DOHH2 (cell line): Measurements from ENCODE around the gene CBLB.

Source experiments
- H3F3A ChIP-seq: fragments of 200-600 bp; sonication (generic), shearing (Covaris generic); 2 replicates; pipeline ENCODE4 v1.6.0; 2016; ENCODE audit warnings: antibody characterized with exemption, mild to moderate bottlenecking; ENCODE audit not compliant: control insufficient read depth, insufficient read depth
- H3K27ac ChIP-seq: fragments of 200-600 bp; sonication (generic); 2 replicates; pipeline ENCODE4 v1.5.1; 2014; ENCODE audit warnings: low read depth, mild to moderate bottlenecking, low read length, moderate library complexity
- H3K27me3 ChIP-seq: fragments of 200-600 bp; sonication (generic); 2 replicates; pipeline ENCODE4 v1.6.1; 2014; ENCODE audit warnings: mild to moderate bottlenecking, low read length, mixed read lengths; ENCODE audit not compliant: control insufficient read depth
- H3K36me3 ChIP-seq: fragments of 200-600 bp; sonication (generic); 2 replicates; pipeline ENCODE4 v1.6.1; 2014; ENCODE audit warnings: mild to moderate bottlenecking, low read length, moderate library complexity, mixed read lengths; ENCODE audit not compliant: control insufficient read depth
- H3K4me1 ChIP-seq: fragments of 200-600 bp; sonication (generic); 2 replicates; pipeline ENCODE4 v1.6.1; 2014; ENCODE audit warnings: mild to moderate bottlenecking, low read length, mixed read lengths; ENCODE audit not compliant: control insufficient read depth
- H3K4me2 ChIP-seq: fragments of 200-600 bp; sonication (generic); 2 replicates; pipeline ENCODE4 v1.6.0; 2014; ENCODE audit warnings: mild to moderate bottlenecking, low read length, moderate library complexity
- H3K4me3 ChIP-seq: fragments of 200-600 bp; sonication (generic); 2 replicates; pipeline ENCODE4 v1.5.1; 2014; ENCODE audit warnings: mild to moderate bottlenecking, low read length, mixed read lengths
- H3K79me2 ChIP-seq: fragments of 200-600 bp; sonication (generic); 2 replicates; pipeline ENCODE4 v1.6.1; 2014; ENCODE audit warnings: mild to moderate bottlenecking, low read length, mixed read lengths; ENCODE audit not compliant: control insufficient read depth
- H3K9me2 ChIP-seq: fragments of 200-600 bp; sonication (generic); replicated peaks from 2 replicates; pipeline ENCODE4 v1.6.1; 2014; ENCODE audit warnings: mild to moderate bottlenecking, low read length, mixed read lengths; ENCODE audit not compliant: control insufficient read depth
- H3K9me3 ChIP-seq: fragments of 200-600 bp; sonication (generic); 2 replicates; pipeline ENCODE4 v1.6.1; 2014; ENCODE audit warnings: antibody characterized with exemption, low read length, mixed read lengths; ENCODE audit not compliant: control insufficient read depth, insufficient read depth
- H4K20me1 ChIP-seq: fragments of 200-600 bp; sonication (generic); 2 replicates; pipeline ENCODE4 v1.6.0; 2014; ENCODE audit warnings: low read depth, mild to moderate bottlenecking, antibody characterized with exemption, low read length, moderate library complexity; ENCODE audit not compliant: control insufficient read depth, insufficient read depth
- CTCF ChIP-seq: fragments of 200-600 bp; sonication (generic); IDR thresholded peaks from one replicate; pipeline ENCODE4 v1.5.1; 2014; ENCODE audit warnings: antibody characterized with exemption, mild to moderate bottlenecking, low read depth, low read length; ENCODE audit not compliant: poor library complexity, severe bottlenecking
- EZH2phosphoT487 ChIP-seq: fragments of 200-600 bp; sonication (generic); IDR thresholded peaks from 2 replicates; pipeline ENCODE4 v1.6.1; 2017; ENCODE audit warnings: borderline replicate concordance, mild to moderate bottlenecking, antibody characterized with exemption, low read length, moderate library complexity, mixed read lengths

Gene CBLB

GRCh38 chr3:105653166-105653565 is 215.6 kb downstream of the CBLB start:
- Histone ChIP-seq H3K79me2 (no peaks in the 10 kb centered on the region), H4K20me1 (no peaks in the 10 kb centered on the region), H3F3A (no peaks in the 10 kb centered on the region), H3K4me2 (no peak overlapping the region), H3K36me3 (peaks cover 2% of the 10 kb centered on the region; the same call in 1 of the 2 replicates), H3K9me3 (no peaks in the 10 kb centered on the region), H3K27ac (no peak overlapping the region), H3K4me3 (no peak overlapping the region), H3K27me3 (no peaks in the 10 kb centered on the region), H3K9me2 (no peaks in the 10 kb centered on the region), H3K4me1 (0 out of 2 replicates have a peak, but pooled peaks cover 3% of the 10 kb centered on the region)
- TF ChIP-seq CTCF, result no peak

GRCh38 chr3:105649480-105649879 is 219.3 kb downstream of the CBLB start:
- no peaks in the 10 kb centered on the region for H3F3A ChIP-seq
- no peaks in the 10 kb centered on the region for H4K20me1 ChIP-seq
- no peaks in the 10 kb centered on the region for H3K9me2 ChIP-seq
- H3K27ac ChIP-seq, result no peak overlapping the region
- no peaks in the 10 kb centered on the region for H3K36me3 ChIP-seq
- no peak for TF ChIP-seq CTCF
- TF ChIP-seq EZH2phosphoT487, result no peak
- no peaks in the 10 kb centered on the region for H3K27me3 ChIP-seq
- H3K79me2 ChIP-seq, result no peaks in the 10 kb centered on the region
- H3K9me3 ChIP-seq, result no peaks in the 10 kb centered on the region
- no peak overlapping the region for H3K4me2 ChIP-seq
- H3K4me1 ChIP-seq, result 0 out of 2 replicates have a peak, but pooled peaks cover 3% of the 10 kb centered on the region
- no peak overlapping the region for H3K4me3 ChIP-seq

GRCh38 chr3:105647047-105647446 is 221.8 kb downstream of the CBLB start:
- Histone ChIP-seq H4K20me1 (no peaks in the 10 kb centered on the region), H3K27ac (no peak overlapping the region), H3K36me3 (no peaks in the 10 kb centered on the region), H3K9me3 (no peaks in the 10 kb centered on the region), H3K4me3 (no peak overlapping the region), H3F3A (no peaks in the 10 kb centered on the region), H3K79me2 (no peaks in the 10 kb centered on the region), H3K4me1 (no peaks in the 10 kb centered on the region), H3K27me3 (no peaks in the 10 kb centered on the region), H3K4me2 (no peak overlapping the region), H3K9me2 (no peaks in the 10 kb centered on the region)
- TF ChIP-seq CTCF (no peak), EZH2phosphoT487 (no peak)

GRCh38 chr3:105639131-105639530 is 229.7 kb downstream of the CBLB start:
- Histone ChIP-seq H3K36me3 (no peaks in the 10 kb centered on the region), H3K79me2 (no peaks in the 10 kb centered on the region), H3K4me1 (no peaks in the 10 kb centered on the region), H3K27me3 (no peaks in the 10 kb centered on the region), H4K20me1 (no peaks in the 10 kb centered on the region), H3K27ac (no peak overlapping the region), H3K4me2 (no peak overlapping the region), H3K4me3 (no peak overlapping the region), H3K9me2 (no peaks in the 10 kb centered on the region), H3K9me3 (no peaks in the 10 kb centered on the region), H3F3A (no peaks in the 10 kb centered on the region)
- no peak for TF ChIP-seq CTCF
